GM19455 (cell line): ENCODE data around the gene SLC8A2.
A peak's percentile ranks its signal among the peaks of the same experiment; 100 is the strongest.

Experiments
- ATAC-seq: cut with Tn5 transposase; IDR thresholded peaks from one replicate; pipeline ENCODE4 v1.9.1; 2021; ENCODE audit not compliant: unreplicated experiment

The SLC8A2 gene

GRCh38 chr19:47471733-47472457 lies at the start of gene SLC8A2:
TSS of gene SLC8A2 (minus strand) at chr19:47471893. CDS start at chr19:47466403, 5,490 bp downstream.
- ATAC-seq, result no peak

GRCh38 chr19:47520839-47521238 lies 49.1 kb upstream of the SLC8A2 start:
- ATAC-seq, result no peak

- ATAC-seq, result no peak
Measured at GRCh38 chr19:47520343-47520806, 48.7 kb upstream of the SLC8A2 start.

GRCh38 chr19:47518854-47519253 lies 47.2 kb upstream of the SLC8A2 start:
- no peak for ATAC-seq

- no peak for ATAC-seq
Measured at GRCh38 chr19:47518139-47518538, 46.4 kb upstream of the SLC8A2 start.

GRCh38 chr19:47514869-47515588 lies 43.3 kb upstream of the SLC8A2 start, which contains the start of gene NAPA:
TSS of gene NAPA (minus strand) at chr19:47515063. CDS start at chr19:47514940, 123 bp downstream.
- peak; percentile 85 for ATAC-seq

GRCh38 chr19:47514151-47514868 lies 42.6 kb upstream of the SLC8A2 start:
- peak; percentile 1 for ATAC-seq

- ATAC-seq, result no peak
Measured at GRCh38 chr19:47512948-47513319, 41.2 kb upstream of the SLC8A2 start.

GRCh38 chr19:47512183-47512947 lies 40.7 kb upstream of the SLC8A2 start:
- ATAC-seq, result no peak

GRCh38 chr19:47511681-47512080 lies 40.0 kb upstream of the SLC8A2 start:
- no peak for ATAC-seq

GRCh38 chr19:47511128-47511517 lies 39.4 kb upstream of the SLC8A2 start:
- ATAC-seq, result no peak

- ATAC-seq, result no peak
Measured at GRCh38 chr19:47510516-47511127, 38.9 kb upstream of the SLC8A2 start.

- ATAC-seq, result no peak
Measured at GRCh38 chr19:47509973-47510372, 38.3 kb upstream of the SLC8A2 start.

- no peak for ATAC-seq
Measured at GRCh38 chr19:47509170-47509847, 37.6 kb upstream of the SLC8A2 start.

GRCh38 chr19:47508721-47509120 lies 37.0 kb upstream of the SLC8A2 start:
- no peak for ATAC-seq

GRCh38 chr19:47507924-47508553 lies 36.3 kb upstream of the SLC8A2 start:
- no peak for ATAC-seq

- no peak for ATAC-seq
Measured at GRCh38 chr19:47507012-47507411, 35.3 kb upstream of the SLC8A2 start.

- ATAC-seq, result no peak
Measured at GRCh38 chr19:47506459-47506858, 34.8 kb upstream of the SLC8A2 start.

GRCh38 chr19:47505506-47505905 lies 33.8 kb upstream of the SLC8A2 start:
- no peak for ATAC-seq

GRCh38 chr19:47503826-47504150 lies 32.1 kb upstream of the SLC8A2 start:
- no peak for ATAC-seq
